ENCODE results near the gene TTYH2.
"Not testable (repeated sequence)": the region's sequence is repeated elsewhere in the genome, so short reads cannot be mapped to it uniquely, and the experiment has no call there.

TTYH2 gene

GRCh38 chr17:74212913-74213791 lies at the start of gene TTYH2:
TSS of gene TTYH2 (plus strand) at chr17:74213571. CDS start at chr17:74213588, 17 bp downstream.
- peak in 13 of 14 donors; percentile 60 to 95 (median 89) for DNase-seq

GRCh38 chr17:74163836-74164235 lies 49.5 kb upstream of the TTYH2 start:
- no peak for DNase-seq

GRCh38 chr17:74164446-74165045 lies 48.8 kb upstream of the TTYH2 start:
- no peak for DNase-seq

GRCh38 chr17:74165797-74166365 lies 47.5 kb upstream of the TTYH2 start:
- DNase-seq, result no peak

GRCh38 chr17:74170924-74171323 lies 42.4 kb upstream of the TTYH2 start:
- no peak for DNase-seq

GRCh38 chr17:74172700-74173099 lies 40.7 kb upstream of the TTYH2 start:
- DNase-seq, result no peak

GRCh38 chr17:74176546-74177001 lies 36.8 kb upstream of the TTYH2 start:
- DNase-seq, result peak in 9 of 14 donors; percentile 3 to 45 (median 15)

GRCh38 chr17:74177018-74177450 lies 36.3 kb upstream of the TTYH2 start:
- DNase-seq, result no peak

GRCh38 chr17:74179576-74179975 lies 33.8 kb upstream of the TTYH2 start:
- DNase-seq, result no peak

GRCh38 chr17:74180336-74180735 lies 33.0 kb upstream of the TTYH2 start:
- DNase-seq, result no peak

- no peak for DNase-seq
Observed at GRCh38 chr17:74181341-74181740, 32.0 kb upstream of the TTYH2 start.

GRCh38 chr17:74182041-74182723 lies 31.2 kb upstream of the TTYH2 start:
- no peak for DNase-seq

GRCh38 chr17:74183411-74183810 lies 30.0 kb upstream of the TTYH2 start:
- no peak for DNase-seq

GRCh38 chr17:74185571-74186185 lies 27.7 kb upstream of the TTYH2 start:
- DNase-seq, result no peak

- DNase-seq, result no peak
Observed at GRCh38 chr17:74186498-74186897, 26.9 kb upstream of the TTYH2 start.

GRCh38 chr17:74187761-74188160 lies 25.6 kb upstream of the TTYH2 start:
- DNase-seq, result no peak

GRCh38 chr17:74188687-74189086 lies 24.7 kb upstream of the TTYH2 start:
- DNase-seq, result not testable (repeated sequence)

- DNase-seq, result peak in 1 of 14 donors; percentile 64
Observed at GRCh38 chr17:74190154-74190553, 23.2 kb upstream of the TTYH2 start.

GRCh38 chr17:74190807-74191406 lies 22.5 kb upstream of the TTYH2 start:
- no peak for DNase-seq

GRCh38 chr17:74192950-74193781 lies 20.2 kb upstream of the TTYH2 start:
- peak in 7 of 14 donors; percentile 7 to 57 (median 38) for DNase-seq

- DNase-seq, result no peak
Observed at GRCh38 chr17:74194682-74195081, 18.7 kb upstream of the TTYH2 start.

Measured in C1 segment of cervical spinal cord (tissue), 14 donors.